Stimulated activated CD4-positive, alpha-beta T cell treated with anti-CD3 and anti-CD28 coated beads, Interleukin-1b, Interleukin-23, amount 100 ng/mL, for 4 hours (primary cell): ENCODE measurements around the gene IGSF9B.

Experiments used
- DNase-seq, 2 donors: peaks; one replicate each; pipeline ENCODE4 v3.0.0-alpha.2; 2020; ENCODE audit warnings: low read depth in 2 of 2

IGSF9B gene

GRCh38 chr11:133953999-133954398 is 2.8 kb downstream of the IGSF9B start:
- no peak for DNase-seq

DNA sequence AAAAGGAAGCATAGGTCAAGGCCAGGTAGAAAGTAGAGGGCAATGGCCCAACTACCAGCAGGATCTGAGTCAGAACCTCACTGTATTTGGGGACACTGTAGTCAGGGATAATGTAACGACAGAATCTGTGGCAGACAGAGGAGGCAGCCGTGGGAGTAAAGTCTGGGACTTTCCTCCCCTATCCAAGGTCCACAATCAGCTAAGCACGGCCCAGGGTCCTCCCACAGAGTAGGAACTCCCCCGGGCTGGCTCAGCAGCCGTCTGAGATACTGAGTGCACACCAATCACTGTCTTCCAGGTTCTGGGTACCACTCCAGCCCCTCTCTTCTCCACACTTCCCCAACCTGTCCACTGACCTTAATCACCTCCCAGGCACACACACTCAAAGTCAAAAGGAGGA is 3.2 kb downstream of the IGSF9B start:
- no peak for DNase-seq

GRCh38 chr11:133952199-133953190 is 4.3 kb downstream of the IGSF9B start:
- DNase-seq, result no peak

DNA sequence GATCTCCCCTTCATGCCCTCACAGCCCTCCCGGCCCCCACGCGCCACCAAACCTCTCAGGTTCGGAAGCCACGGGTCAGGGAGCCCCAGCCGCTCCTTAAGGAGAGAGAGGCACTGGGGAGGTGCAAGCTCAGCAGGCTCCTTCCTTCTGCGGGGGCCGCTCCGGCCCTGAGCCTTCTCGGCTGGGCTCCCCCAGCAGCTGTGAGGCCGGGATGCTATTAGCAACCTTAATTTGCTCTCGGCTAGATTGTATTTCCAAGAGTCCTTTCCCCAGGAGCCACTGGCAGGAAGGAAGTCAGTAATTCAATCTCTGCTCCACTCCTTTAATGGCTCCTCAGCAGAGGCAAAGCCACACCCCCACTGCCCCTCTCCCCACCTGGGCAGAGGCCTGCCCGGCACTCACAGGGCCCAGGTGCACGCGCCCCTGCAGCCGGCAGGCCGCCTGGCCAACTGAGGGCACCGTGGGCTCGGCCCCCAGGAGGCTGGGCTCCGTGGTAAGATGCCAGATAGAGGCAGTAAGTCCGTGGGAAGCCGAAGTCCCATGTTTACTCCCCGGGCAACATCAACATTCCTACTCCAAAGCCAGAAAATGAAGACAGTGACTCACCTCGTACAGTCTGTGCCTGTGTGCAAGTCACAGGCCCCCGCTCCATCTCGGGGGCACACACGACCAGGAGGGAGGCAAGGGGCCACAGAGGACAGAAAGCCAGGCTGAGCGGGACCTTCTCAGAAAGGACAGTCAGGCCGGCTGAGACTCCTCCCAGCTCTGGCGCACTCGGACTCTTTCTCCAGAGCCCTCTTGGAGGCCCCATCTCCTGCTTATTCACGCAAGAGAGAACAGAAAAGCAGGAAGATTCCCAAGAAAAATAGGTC is 5.2 kb downstream of the IGSF9B start:
- no peak for DNase-seq

- DNase-seq, result no peak
These were observed 5.9 kb downstream of the IGSF9B start for GRCh38 chr11:133950874-133951326.

DNA sequence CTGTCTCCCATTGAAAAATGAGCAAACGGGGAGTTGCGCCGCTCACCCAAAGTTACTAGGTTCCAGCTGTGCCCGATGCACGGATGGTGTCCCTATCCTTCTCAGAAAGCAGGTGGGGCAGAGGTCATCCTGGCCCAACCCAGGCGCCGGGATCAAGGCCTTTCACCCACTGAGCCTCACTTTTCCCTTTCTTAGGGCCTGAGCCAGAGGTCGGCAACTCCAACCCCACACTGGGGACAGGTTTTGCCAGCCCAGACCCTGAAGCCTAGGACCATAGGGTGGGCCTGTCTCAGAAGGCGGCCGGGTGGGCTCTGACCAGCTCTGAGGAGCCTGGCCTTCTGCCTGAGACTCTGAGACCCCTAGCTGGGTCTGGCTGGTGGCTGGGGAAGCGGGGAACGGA is 6.3 kb downstream of the IGSF9B start:
- DNase-seq, result no peak

GRCh38 chr11:133949129-133949528 is 7.6 kb downstream of the IGSF9B start:
- no peak for DNase-seq

GRCh38 chr11:133948711-133949110 is 8.1 kb downstream of the IGSF9B start:
- DNase-seq, result no peak

DNA sequence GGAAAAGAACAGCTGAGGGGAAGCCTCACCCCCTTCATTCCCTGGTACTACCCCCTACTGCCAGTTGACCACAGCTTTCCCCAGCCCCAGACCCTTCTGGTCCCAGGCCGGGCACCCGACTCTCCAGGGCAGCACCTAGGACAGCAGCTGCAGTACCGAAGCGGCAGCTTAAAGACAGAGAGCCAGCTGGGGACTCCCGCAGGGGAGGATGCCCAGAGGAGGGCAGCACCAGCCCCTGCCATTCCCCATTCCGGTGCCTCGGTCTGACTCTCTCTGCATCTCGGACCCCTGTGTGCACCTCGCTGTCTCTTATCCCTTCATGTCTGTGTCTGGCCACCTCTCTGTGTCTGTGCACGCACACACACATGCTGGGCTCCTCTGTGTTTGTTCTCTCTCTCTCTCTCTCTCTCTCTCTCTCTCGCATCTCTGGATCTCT is 9.4 kb downstream of the IGSF9B start:
- peak in 1 of 2 donors; percentile 36 for DNase-seq

DNA sequence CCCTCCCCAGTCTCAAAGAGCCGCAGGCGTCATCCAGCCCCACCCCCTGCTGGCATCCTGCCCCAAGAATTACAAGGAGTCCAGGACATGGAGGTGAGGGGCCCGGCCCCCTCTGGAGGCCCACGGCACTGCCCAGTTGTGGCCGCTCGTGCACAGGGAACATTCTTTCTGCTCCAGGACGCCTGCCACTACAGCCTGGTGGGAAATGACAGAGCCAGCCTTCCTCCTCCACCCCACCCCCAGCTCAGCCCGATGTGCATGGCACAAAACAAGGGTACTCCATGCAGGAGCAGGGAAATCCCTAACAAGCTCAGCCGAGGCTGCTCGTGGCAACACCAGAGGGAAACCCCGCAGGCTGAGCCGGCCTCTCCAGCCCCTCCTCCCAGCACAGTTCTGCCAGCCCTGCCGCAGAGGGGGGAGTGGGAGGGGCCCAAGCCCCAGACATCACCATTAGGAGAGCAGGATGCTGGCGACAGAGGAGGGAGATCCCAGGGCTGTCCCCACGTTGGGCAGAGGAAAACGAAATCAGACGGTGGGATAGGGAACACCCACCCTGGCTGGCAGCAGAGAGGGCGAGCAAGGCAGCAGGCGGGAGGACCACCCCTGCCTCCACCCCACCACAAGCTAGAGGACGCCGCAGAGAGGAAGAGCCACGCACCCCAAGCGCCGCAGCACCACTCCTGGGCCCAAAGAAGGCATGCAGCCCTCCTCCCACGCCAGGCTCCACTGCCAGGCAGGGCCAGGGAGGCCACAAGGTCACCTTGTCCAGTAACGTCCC is 10.0 kb downstream of the IGSF9B start:
- no peak for DNase-seq

DNA sequence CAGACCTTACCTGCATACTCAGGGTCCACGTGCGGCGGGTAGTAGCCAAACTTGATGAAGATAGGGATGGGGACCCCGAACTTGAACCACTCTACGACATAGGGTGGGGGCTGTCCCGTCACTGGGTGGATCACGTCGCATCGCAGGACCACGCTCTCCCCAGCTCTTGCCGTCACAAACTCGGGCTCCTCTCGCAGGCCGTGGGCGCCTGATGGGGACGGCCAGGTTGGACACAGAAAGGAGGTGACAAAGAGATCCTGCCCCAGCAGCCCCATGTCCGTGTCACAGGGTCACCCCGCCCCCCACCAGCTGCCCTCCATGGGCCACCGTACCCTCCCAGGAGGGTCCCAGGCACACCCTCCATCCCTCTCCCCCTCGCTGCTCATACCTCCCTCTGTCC is 10.7 kb downstream of the IGSF9B start:
- no peak for DNase-seq

DNA sequence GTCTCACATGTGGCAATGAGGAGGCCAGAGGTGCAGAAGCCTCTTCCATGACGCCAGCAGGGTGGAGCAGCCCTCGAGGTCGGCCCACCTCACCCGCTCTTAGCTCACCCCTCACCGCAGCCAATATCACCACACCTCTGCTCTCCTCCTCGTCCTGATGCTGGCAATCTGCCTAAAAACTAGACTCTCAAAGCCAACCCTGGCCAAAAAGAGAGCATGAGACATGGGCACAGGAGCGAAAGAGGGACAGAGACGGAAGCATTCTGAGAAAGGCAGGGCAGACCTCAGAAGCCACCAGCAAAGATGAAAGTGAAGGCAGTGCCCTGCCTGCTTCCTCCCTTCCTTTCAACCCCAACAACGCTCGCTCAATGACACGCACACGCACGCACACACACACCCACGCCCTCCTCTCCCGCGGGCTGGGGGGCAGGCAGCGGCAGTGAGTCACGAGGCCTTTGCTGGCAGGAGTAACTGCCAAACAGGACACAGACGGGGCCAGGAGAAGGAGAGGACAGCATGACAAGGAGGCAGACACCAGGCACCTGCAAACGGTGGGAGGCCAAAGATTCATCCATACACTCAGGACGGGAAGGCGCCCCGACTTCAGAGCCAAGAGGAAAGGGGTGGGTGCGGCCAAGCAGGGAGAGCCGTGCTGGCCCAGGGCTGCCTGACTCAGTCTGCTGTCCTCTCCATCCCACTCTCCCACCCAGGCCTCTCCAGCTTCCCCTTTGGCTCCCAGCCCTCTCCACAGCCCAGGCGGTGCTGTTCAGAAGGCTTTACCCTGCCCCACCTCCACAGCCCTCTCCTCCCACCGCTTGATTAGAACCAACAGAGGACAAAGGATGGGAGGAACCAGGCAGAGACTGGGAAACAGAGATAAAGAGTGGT is 11.4 kb downstream of the IGSF9B start:
- peak; percentile 64 to 72 for DNase-seq

DNA sequence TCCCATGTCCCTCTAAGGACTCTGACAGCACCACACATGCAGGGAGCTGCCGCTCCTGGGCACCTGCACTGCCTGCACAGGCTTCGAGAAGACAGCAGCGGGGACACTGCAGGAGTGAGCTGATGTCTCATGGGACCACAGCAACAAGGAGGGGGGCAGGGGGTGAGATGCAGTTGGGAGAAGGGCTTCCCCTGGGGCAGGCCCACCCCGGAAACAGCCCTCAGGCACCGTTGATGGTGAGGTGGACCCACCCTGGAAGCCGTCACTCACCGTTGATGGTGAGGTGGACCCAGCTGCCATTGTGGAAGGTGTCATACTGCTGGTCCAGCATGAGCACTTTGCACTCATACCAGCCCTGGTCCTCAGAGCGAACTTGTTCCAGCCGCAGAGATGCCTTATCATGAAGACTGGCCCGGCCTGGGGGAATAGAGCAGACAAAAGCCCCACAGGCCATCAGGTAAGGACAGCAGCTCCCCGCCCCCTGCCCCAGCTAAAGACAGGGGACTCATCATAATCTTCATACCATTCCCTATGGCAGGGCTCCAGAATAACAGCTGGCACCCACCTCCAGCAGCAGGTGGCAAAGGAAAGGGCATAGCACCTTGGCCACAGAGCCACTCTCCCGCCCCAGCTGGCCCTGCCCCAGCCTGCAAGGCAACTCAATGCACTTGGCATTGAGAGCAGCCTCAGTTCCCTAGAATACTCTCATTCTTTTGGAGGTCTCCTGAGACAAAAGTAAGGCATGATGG is 12.6 kb downstream of the IGSF9B start:
- no peak for DNase-seq

GRCh38 chr11:133942577-133942976 is 14.2 kb downstream of the IGSF9B start:
- no peak for DNase-seq

DNA sequence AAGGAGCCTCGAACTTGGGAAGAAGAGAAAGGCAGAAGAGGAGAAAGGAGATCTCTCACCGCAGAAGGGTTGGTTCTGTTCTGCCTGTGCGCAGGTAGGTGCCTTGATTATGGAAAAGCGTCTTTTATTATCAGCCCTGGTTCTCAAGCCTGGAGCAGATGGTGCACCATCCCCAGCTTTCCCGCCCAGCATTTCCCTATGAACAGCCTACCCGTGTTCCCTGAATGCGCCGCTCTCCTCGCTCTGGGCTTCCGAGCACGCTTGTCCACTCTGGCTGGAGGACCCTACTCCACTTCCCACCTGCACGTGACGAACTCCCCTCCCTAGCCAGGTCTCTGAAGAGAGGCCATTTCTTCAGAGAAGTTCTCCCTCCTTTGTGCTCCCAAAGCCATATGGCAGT is 15.2 kb downstream of the IGSF9B start:
- no peak for DNase-seq

DNA sequence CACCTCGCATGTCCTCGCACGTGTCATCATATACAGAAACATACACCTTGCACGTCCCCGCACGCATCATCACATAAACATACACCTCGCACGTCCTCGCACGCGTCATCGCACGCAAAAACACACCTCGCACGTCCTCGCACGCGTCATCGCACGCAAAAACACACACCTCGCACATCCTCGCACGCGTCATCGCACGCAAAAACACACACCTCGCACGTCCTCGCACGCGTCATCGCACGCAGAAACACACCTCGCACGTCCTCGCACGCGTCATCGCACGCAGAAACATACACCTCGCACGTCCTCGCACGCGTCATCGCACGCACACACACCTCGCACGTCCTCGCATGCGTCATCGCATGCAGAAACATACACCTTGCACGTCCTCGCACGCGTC is 16.7 kb downstream of the IGSF9B start:
- DNase-seq, result no peak

- DNase-seq, result no peak
These were observed 17.2 kb downstream of the IGSF9B start for GRCh38 chr11:133939558-133939957.

GRCh38 chr11:133938166-133938565 is 18.6 kb downstream of the IGSF9B start:
- no peak for DNase-seq

DNA sequence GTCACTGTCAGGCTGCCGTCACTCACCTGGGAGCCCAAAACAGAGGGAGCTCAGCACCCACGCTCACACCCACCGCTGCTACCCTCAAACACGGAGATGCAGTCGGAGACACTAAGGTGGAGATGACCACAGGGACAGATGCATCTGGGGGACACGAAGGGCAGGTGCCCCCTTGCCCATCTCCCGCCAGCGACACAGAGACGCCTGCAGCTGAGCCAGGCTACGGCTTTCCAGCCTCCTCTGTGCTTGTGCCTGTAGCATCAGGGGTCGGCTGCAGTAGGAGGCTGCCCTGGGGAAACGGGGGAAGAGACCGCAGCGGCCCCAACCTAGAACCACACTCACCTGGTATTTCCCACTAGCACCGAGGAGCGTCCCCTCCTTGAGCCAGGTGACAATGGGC is 19.3 kb downstream of the IGSF9B start:
- DNase-seq, result no peak

- no peak for DNase-seq
These were observed 19.8 kb downstream of the IGSF9B start for GRCh38 chr11:133937015-133937414.
